BJ (cell line): ENCODE data around the gene PUS7L. TPM values are rescaled to one million over a fixed set of nuclear protein-coding genes. Genes with fewer than 3 reads are reported as not detected.

Experiments
- CTCF ChIA-PET: fragments of 350-600 bp; formaldehyde crosslinking; extraction: SDS; loops from one replicate; lab custom pipeline; 2021; ENCODE audit warnings: antibody characterized with exemption, inconsistent platforms; lab: Yijun Ruan, JAX
- POLR2A ChIA-PET: fragments of 300-600 bp; sonication (Branson Sonifier 250); formaldehyde crosslinking; extraction: SDS; loops from one replicate; lab custom pipeline; 2021; ENCODE audit warnings: antibody characterized with exemption; lab: Charles Lee
- DNase-seq: peaks from one replicate; pipeline ENCODE4 v3.0.0-alpha.2; 2011; ENCODE audit warnings: low read depth
- H3K27me3 ChIP-seq: 2 replicates; pipeline ENCODE4 v1.6.0; 2011; ENCODE audit warnings: low read length; ENCODE audit not compliant: control insufficient read depth, insufficient read depth
- H3K36me3 ChIP-seq: 2 replicates; pipeline ENCODE4 v1.5.1; 2011; ENCODE audit warnings: low read length; ENCODE audit not compliant: control insufficient read depth, insufficient read depth
- H3K4me3 ChIP-seq: 2 replicates; pipeline ENCODE4 v1.5.1; 2011; ENCODE audit warnings: low read depth, mild to moderate bottlenecking, control low read depth, low read length
- CTCF ChIP-seq: IDR thresholded peaks from 2 replicates; pipeline ENCODE4 v1.5.1; 2011; ENCODE audit warnings: low read depth, mild to moderate bottlenecking, control low read depth, inconsistent platforms, low read length, moderate library complexity; ENCODE audit not compliant: insufficient read depth
- polyA plus RNA-seq: library from polyadenylated mRNA; depleted of rRNA; stranded (reverse); fragments of >200 nt; gene quantifications from 2 replicates; pipeline ENCODE4 v1.2.3, GENCODE V29; 2011

The PUS7L gene
- polyA plus RNA-seq, 1 experiment, result 3.5 TPM

GRCh38 chr12:43786899-43787693 lies 28.5 kb upstream of the PUS7L start:
- Histone ChIP-seq H3K4me3 (no peak overlapping the region), H3K36me3 (peaks cover 4% of the 10 kb centered on the region), H3K27me3 (no peaks in the 10 kb centered on the region)
- no peak for TF ChIP-seq CTCF
- CTCF ChIA-PET, result interaction anchor here (1.0 to 1.9 kb wide), 4 partner anchors 10 to 95 kb away, joined by 3 to 9 read pairs (median 3); no protein-coding TSS in a partner anchor
- DNase-seq, result no peak
- POLR2A ChIA-PET, result no interaction called here

- POLR2A ChIA-PET, result no interaction called here
- Histone ChIP-seq H3K36me3 (no peaks in the 10 kb centered on the region), H3K27me3 (no peaks in the 10 kb centered on the region), H3K4me3 (no peak overlapping the region)
- CTCF ChIA-PET, result interaction anchor here (0.6 to 2.6 kb wide), 9 partner anchors 8 to 110 kb away, joined by 3 to 28 read pairs (median 4); partner anchors contain the start of gene TWF1
- TF ChIP-seq CTCF, result peak; percentile 36; the same call in 1 of the 2 replicates
- no peak for DNase-seq
Measured at GRCh38 chr12:43776498-43776897, 17.9 kb upstream of the PUS7L start.

DNA sequence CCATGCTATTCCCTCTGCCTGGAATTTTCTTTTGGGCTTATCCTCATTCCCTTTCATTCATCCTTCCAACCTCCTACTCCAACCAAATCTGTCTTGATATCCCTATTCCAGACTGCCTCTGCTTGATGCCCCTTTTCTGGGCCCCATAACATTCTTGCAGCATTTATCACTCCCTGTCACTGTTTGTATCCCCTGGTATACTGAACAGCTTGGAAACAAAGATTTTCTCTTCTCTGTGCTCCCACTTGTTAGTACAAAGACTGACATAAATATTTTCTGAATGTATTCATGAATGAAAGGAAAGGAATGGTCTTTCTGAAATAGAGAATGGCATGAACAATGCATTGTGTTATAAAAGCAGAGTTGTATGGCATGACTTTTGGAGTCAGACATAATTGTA lies 7.7 kb upstream of the PUS7L start:
- ChIA-PET POLR2A (no interaction called here), CTCF (interaction anchor here (1.1 kb wide), 1 partner anchor 10 kb away, joined by 4 read pairs; no protein-coding TSS in a partner anchor)
- no peak for DNase-seq

GRCh38 chr12:43764528-43764927 lies 5.9 kb upstream of the PUS7L start:
- ChIA-PET POLR2A (no interaction called here), CTCF (no interaction called here)
- no peaks in the 10 kb centered on the region for H3K27me3 ChIP-seq
- no peak for TF ChIP-seq CTCF
- no peak overlapping the region for H3K4me3 ChIP-seq
- H3K36me3 ChIP-seq, result no peaks in the 10 kb centered on the region
- DNase-seq, result no peak

More for the DNA sequence above, 7.7 kb upstream of the PUS7L start:
- TF ChIP-seq CTCF, result no peak
- no peak overlapping the region for H3K4me3 ChIP-seq
- H3K36me3 ChIP-seq, result peaks cover 4% of the 10 kb centered on the region
- no peaks in the 10 kb centered on the region for H3K27me3 ChIP-seq

- H3K4me3 ChIP-seq, result no peak overlapping the region
- CTCF ChIA-PET, result interaction anchor here (0.6 to 1.6 kb wide), 3 partner anchors 9 to 1659 kb away, joined by 3 to 8 read pairs (median 3); partner anchors contain the start of gene TWF1
- H3K27me3 ChIP-seq, result no peaks in the 10 kb centered on the region
- TF ChIP-seq CTCF, result no peak
- POLR2A ChIA-PET, result no interaction called here
- H3K36me3 ChIP-seq, result no peaks in the 10 kb centered on the region
- no peak for DNase-seq
Measured at GRCh38 chr12:43763769-43764168, 5.2 kb upstream of the PUS7L start.
